Smooth muscle cell (in vitro differentiated cells): ENCODE measurements around the gene CCDC127. TPM values are rescaled to one million over a fixed set of nuclear protein-coding genes. Genes with fewer than 3 reads are reported as not detected.
"Not testable (repeated sequence)": the region's sequence is repeated elsewhere in the genome, so short reads cannot be mapped to it uniquely, and the experiment has no call there.

Experiments
- DNase-seq: peaks from one replicate; lab custom pipeline; 2025; ENCODE audit not compliant: unreplicated experiment; lab: John Stamatoyannopoulos, UW
- H2AFZ ChIP-seq: fragments of 200-600 bp; sonication (generic); 2 replicates; pipeline ENCODE4 v1.6.0; 2016; ENCODE audit warnings: antibody characterized with exemption, low read depth, mild to moderate bottlenecking
- H3F3A ChIP-seq: fragments of 200-600 bp; sonication (generic); 2 replicates; pipeline ENCODE4 v1.6.0; 2017; ENCODE audit warnings: antibody characterized with exemption, low read depth
- H3K27ac ChIP-seq: fragments of 200-600 bp; sonication (generic); 2 replicates; pipeline ENCODE4 v1.5.1; 2016; ENCODE audit warnings: low read depth, mild to moderate bottlenecking
- H3K27me3 ChIP-seq: fragments of 200-600 bp; sonication (generic); 2 replicates; pipeline ENCODE4 v1.6.1; 2016; ENCODE audit warnings: low read depth, mild to moderate bottlenecking
- H3K36me3 ChIP-seq: fragments of 200-600 bp; sonication (generic); 2 replicates; pipeline ENCODE4 v1.5.1; 2016; ENCODE audit warnings: low read depth
- H3K4me1 ChIP-seq: fragments of 200-600 bp; sonication (generic); 2 replicates; pipeline ENCODE4 v1.5.1; 2016; ENCODE audit warnings: low read depth
- H3K4me2 ChIP-seq: fragments of 200-600 bp; sonication (generic); 2 replicates; pipeline ENCODE4 v1.6.0; 2016; ENCODE audit warnings: mild to moderate bottlenecking
- H3K4me3 ChIP-seq: fragments of 200-600 bp; sonication (generic); 2 replicates; pipeline ENCODE4 v1.5.1; 2016; ENCODE audit warnings: mild to moderate bottlenecking
- H3K79me2 ChIP-seq: fragments of 200-600 bp; sonication (generic); 2 replicates; pipeline ENCODE4 v1.6.0; 2016; ENCODE audit warnings: low read depth, mild to moderate bottlenecking
- H3K9ac ChIP-seq: fragments of 200-600 bp; sonication (generic); 2 replicates; pipeline ENCODE4 v1.6.0; 2016; ENCODE audit warnings: low read depth
- H3K9me3 ChIP-seq: fragments of 200-600 bp; sonication (generic); replicated peaks from 2 replicates; pipeline ENCODE4 v1.5.1; 2016; ENCODE audit warnings: low read depth
- H4K20me1 ChIP-seq: fragments of 200-600 bp; sonication (generic); 2 replicates; pipeline ENCODE4 v1.6.0; 2016; ENCODE audit warnings: low read depth
- WGBS: methylation state at CpG from one replicate; pipeline ENCODE4 v1.1.7; 2016; ENCODE audit warnings: low lambda C conversion rate; 5-methylcytosine and 5-hydroxymethylcytosine counted together
- polyA plus RNA-seq: library from polyadenylated mRNA; unstranded; fragments of >200 nt; fragmentation: Nextera tagmentation; extraction: Ambion mirVana; gene quantifications from 2 replicates; pipeline ENCODE4 v1.2.1, GENCODE V29; 2016
- total RNA-seq: library from RNA; depleted of rRNA; stranded (reverse); fragments of >200 nt; gene quantifications from 2 replicates; pipeline ENCODE4 v1.2.3, GENCODE V29; 2014
- TF ChIP-seq, protein P1 (sequence below): fragments of 200-600 bp; sonication (generic); IDR thresholded peaks from 2 replicates; pipeline ENCODE4 v1.5.1; 2017; ENCODE audit warnings: borderline replicate concordance, mild to moderate bottlenecking, antibody characterized with exemption; ENCODE audit not compliant: insufficient read depth, poor library complexity, severe bottlenecking

Gene CCDC127
- total and polyA plus RNA-seq, 2 experiments from 2014 or later, result 2.8 to 8.6 TPM

DNA sequence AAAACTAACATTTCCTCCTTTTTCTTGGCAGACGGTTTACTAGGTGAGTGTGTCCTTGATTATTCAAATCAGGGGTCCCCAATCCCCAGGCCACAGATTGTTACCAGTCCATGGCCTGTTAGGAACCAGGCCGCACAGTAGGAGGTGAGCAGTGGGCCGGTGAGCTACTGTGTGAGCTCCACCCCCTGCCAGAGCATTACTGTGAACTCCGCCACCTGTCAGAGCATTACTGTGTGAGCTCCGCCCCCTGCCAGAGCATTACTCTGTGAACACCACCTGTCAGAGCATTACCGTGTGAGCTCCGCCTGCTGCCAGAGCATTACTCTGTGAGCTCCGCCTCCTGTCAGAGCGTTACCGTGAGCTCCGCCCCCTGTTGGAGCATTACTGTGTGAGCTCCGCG lies 39.2 kb upstream of the CCDC127 start:
- Histone ChIP-seq H3K79me2 (no peaks in the 10 kb centered on the region), H3K27me3 (no peaks in the 10 kb centered on the region), H3K4me3 (no peak overlapping the region), H2AFZ (no peak overlapping the region), H3K4me2 (no peak overlapping the region), H3K9me3 (no peaks in the 10 kb centered on the region), H3K27ac (no peak overlapping the region), H3K9ac (no peak overlapping the region), H4K20me1 (no peaks in the 10 kb centered on the region), H3K4me1 (no peaks in the 10 kb centered on the region), H3K36me3 (peaks cover 9% of the 10 kb centered on the region), H3F3A (no peaks in the 10 kb centered on the region)
- no peak for DNase-seq
- TF ChIP-seq, protein P1, sequence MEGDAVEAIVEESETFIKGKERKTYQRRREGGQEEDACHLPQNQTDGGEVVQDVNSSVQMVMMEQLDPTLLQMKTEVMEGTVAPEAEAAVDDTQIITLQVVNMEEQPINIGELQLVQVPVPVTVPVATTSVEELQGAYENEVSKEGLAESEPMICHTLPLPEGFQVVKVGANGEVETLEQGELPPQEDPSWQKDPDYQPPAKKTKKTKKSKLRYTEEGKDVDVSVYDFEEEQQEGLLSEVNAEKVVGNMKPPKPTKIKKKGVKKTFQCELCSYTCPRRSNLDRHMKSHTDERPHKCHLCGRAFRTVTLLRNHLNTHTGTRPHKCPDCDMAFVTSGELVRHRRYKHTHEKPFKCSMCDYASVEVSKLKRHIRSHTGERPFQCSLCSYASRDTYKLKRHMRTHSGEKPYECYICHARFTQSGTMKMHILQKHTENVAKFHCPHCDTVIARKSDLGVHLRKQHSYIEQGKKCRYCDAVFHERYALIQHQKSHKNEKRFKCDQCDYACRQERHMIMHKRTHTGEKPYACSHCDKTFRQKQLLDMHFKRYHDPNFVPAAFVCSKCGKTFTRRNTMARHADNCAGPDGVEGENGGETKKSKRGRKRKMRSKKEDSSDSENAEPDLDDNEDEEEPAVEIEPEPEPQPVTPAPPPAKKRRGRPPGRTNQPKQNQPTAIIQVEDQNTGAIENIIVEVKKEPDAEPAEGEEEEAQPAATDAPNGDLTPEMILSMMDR, result no peak
- WGBS, result 99% methylated on average over 13 of the region's 13 CpGs

DNA sequence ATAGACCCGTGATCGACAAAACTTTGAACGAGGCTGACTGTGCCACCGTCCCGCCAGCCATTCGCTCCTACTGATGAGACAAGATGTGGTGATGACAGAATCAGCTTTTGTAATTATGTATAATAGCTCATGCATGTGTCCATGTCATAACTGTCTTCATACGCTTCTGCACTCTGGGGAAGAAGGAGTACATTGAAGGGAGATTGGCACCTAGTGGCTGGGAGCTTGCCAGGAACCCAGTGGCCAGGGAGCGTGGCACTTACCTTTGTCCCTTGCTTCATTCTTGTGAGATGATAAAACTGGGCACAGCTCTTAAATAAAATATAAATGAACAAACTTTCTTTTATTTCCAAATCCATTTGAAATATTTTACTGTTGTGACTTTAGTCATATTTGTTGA lies 38.4 kb upstream of the CCDC127 start:
- H3K79me2 ChIP-seq, H3K4me1 ChIP-seq, H3K9me3 ChIP-seq, H3K4me2 ChIP-seq, H3F3A ChIP-seq, H3K9ac ChIP-seq, H3K4me3 ChIP-seq, H3K27ac ChIP-seq, H2AFZ ChIP-seq, H3K36me3 ChIP-seq, H4K20me1 ChIP-seq, DNase-seq, H3K27me3 ChIP-seq: not testable (repeated sequence)
- WGBS, result 98% methylated on average over 8 of the region's 8 CpGs

DNA sequence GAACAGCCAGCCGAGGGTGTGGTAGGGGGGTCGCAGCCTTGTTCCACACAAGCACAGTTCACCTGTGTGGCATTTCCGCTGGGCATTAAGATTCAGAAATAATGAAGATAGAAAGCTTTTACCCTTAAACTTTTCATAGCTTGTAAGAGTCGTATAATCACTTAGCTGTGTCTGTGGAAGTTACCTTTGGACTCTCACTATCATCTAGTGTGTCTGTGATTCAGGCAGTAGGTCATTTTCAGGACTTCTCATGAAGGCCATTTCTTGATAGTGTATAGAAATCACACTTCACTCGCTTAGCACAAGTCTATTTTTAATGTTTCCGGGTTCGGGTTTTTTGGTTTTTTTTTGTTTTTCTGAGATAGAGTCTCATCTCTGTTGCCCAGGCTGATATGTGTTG lies 37.2 kb upstream of the CCDC127 start:
- not testable (repeated sequence) for H3K9ac ChIP-seq, H3K4me2 ChIP-seq, H2AFZ ChIP-seq, H3F3A ChIP-seq, H3K4me1 ChIP-seq, H3K79me2 ChIP-seq, H4K20me1 ChIP-seq, H3K4me3 ChIP-seq, DNase-seq, H3K9me3 ChIP-seq, H3K27me3 ChIP-seq, H3K36me3 ChIP-seq, H3K27ac ChIP-seq
- 96% methylated on average over 7 of the region's 7 CpGs for WGBS

- not testable (repeated sequence) for H3K9me3 ChIP-seq, H2AFZ ChIP-seq, H3K27ac ChIP-seq, H3F3A ChIP-seq, H3K9ac ChIP-seq, DNase-seq, H4K20me1 ChIP-seq, H3K4me2 ChIP-seq, H3K27me3 ChIP-seq, H3K4me3 ChIP-seq, H3K79me2 ChIP-seq, H3K36me3 ChIP-seq, H3K4me1 ChIP-seq
- 97% methylated on average over 15 of the region's 15 CpGs for WGBS
Observed at GRCh38 chr5:254322-254721, 36.4 kb upstream of the CCDC127 start.

DNA sequence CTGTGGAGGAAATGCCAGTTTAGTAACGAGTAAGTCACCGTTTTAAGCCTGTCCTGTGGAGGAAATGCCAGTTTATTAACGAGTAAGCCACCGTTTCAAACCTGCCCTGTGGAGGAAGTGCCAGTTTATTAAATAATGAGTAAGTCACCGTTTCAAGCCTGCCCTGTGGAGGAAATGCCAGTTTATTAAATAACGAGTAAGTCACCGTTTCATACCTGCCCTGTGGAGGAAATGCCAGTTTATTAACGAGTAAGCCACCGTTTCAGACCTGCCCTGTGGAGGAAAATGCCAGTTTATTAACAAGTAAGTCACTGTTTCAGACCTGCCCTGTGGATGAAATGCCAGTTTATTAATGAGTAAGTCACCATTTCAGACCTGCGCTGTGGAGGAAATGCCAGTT lies 34.6 kb upstream of the CCDC127 start:
- Histone ChIP-seq H4K20me1 (no peaks in the 10 kb centered on the region), H3F3A (no peaks in the 10 kb centered on the region), H3K36me3 (peaks cover 25% of the 10 kb centered on the region), H3K4me3 (no peak overlapping the region), H3K4me2 (no peak overlapping the region), H3K9ac (no peak overlapping the region), H3K27me3 (no peaks in the 10 kb centered on the region), H3K4me1 (no peaks in the 10 kb centered on the region), H3K9me3 (no peaks in the 10 kb centered on the region), H3K27ac (no peak overlapping the region), H2AFZ (no peak overlapping the region), H3K79me2 (no peaks in the 10 kb centered on the region)
- DNase-seq, result no peak
- 95% methylated on average over 10 of the region's 10 CpGs for WGBS
- TF ChIP-seq, protein P1, result no peak

- not testable (repeated sequence) for H3K9ac ChIP-seq
Observed at GRCh38 chr5:251975-252374, 34.0 kb upstream of the CCDC127 start.

DNA sequence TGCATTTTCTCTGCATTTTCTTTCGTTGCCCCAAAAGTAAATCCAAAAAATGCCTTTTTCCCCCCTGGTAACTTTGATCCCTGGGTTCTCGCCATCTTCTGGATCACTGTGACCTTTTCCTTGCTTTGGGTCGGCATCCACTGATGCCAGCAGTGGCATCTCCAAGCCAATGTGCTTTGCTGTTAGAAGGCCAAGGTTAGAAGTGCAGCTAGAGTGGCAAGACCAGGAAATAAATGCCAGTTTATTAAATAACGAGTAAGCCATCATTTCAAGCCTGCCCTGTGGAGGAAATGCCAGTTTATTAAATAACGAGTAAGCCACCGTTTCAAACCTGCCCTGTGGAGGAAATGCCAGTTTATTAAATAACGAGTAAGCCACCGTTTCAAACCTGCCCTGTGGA lies 33.6 kb upstream of the CCDC127 start:
- H3K27me3 ChIP-seq, H3K4me2 ChIP-seq, H3K4me1 ChIP-seq, H4K20me1 ChIP-seq, H3F3A ChIP-seq, H3K27ac ChIP-seq, H2AFZ ChIP-seq, H3K4me3 ChIP-seq, H3K79me2 ChIP-seq, DNase-seq, H3K9ac ChIP-seq, H3K9me3 ChIP-seq: not testable (repeated sequence)
- WGBS, result 99% methylated on average over 8 of the region's 8 CpGs
- H3K36me3 ChIP-seq, result peaks cover 20% of the 10 kb centered on the region

More at GRCh38 chr5:251975-252374, 34.0 kb upstream of the CCDC127 start:
- not testable (repeated sequence) for H3K9me3 ChIP-seq, H3K27me3 ChIP-seq, H3F3A ChIP-seq, H3K4me1 ChIP-seq, H3K4me2 ChIP-seq, H4K20me1 ChIP-seq, H2AFZ ChIP-seq, H3K27ac ChIP-seq, H3K4me3 ChIP-seq, DNase-seq, H3K79me2 ChIP-seq
- WGBS, result 93% methylated on average over 11 of the region's 11 CpGs
- peaks cover 23% of the 10 kb centered on the region for H3K36me3 ChIP-seq
